WERI-Rb-1 (cell line): Measurements from ENCODE around the gene VWF.

Source experiments
- DNase-seq: peaks from one replicate; pipeline ENCODE4 v3.0.0-alpha.2; 2020
- H3K27ac ChIP-seq: fragments of 250-450 bp; sonication (Bioruptor Pico); 2 replicates; pipeline ENCODE4 v1.5.1; 2020; ENCODE audit warnings: mild to moderate bottlenecking, moderate library complexity
- H3K27me3 ChIP-seq: fragments of 250-450 bp; sonication (Bioruptor Pico); 2 replicates; pipeline ENCODE4 v1.5.1; 2021; ENCODE audit warnings: mild to moderate bottlenecking, low read depth, moderate library complexity; ENCODE audit not compliant: insufficient read depth, severe bottlenecking
- H3K36me3 ChIP-seq: fragments of 250-450 bp; sonication (Bioruptor Pico); 2 replicates; pipeline ENCODE4 v1.5.1; 2020; ENCODE audit warnings: mild to moderate bottlenecking, moderate library complexity
- H3K4me3 ChIP-seq: 2 replicates; pipeline ENCODE4 v1.5.1; 2011; ENCODE audit warnings: low read depth, mild to moderate bottlenecking, control low read depth, low read length
- H3K9me3 ChIP-seq: fragments of 250-450 bp; sonication (Bioruptor Pico); 2 replicates; pipeline ENCODE4 v1.5.1; 2021; ENCODE audit warnings: mild to moderate bottlenecking, moderate library complexity; ENCODE audit not compliant: severe bottlenecking
- CTCF ChIP-seq: IDR thresholded peaks from 2 replicates; pipeline ENCODE4 v1.5.1; 2011; ENCODE audit warnings: low read depth, mild to moderate bottlenecking, control low read depth, inconsistent platforms, low read length

The VWF gene

GRCh38 chr12:6122201-6122600 is 2.3 kb downstream of the VWF start:
- Histone ChIP-seq H3K36me3 (no peaks in the 10 kb centered on the region), H3K4me3 (no peak overlapping the region), H3K27ac (no peak overlapping the region), H3K27me3 (no peaks in the 10 kb centered on the region), H3K9me3 (no peaks in the 10 kb centered on the region)
- TF ChIP-seq CTCF = no peak
- no peak for DNase-seq

GRCh38 chr12:6120796-6121473 is 3.5 kb downstream of the VWF start:
- DNase-seq = no peak
- Histone ChIP-seq H3K27me3 (no peaks in the 10 kb centered on the region), H3K36me3 (no peaks in the 10 kb centered on the region), H3K9me3 (no peaks in the 10 kb centered on the region), H3K27ac (no peak overlapping the region), H3K4me3 (no peak overlapping the region)
- no peak for TF ChIP-seq CTCF

- no peak for DNase-seq
- TF ChIP-seq CTCF = no peak
- no peak overlapping the region for H3K27ac ChIP-seq
Measured at GRCh38 chr12:6118891-6119568, 5.4 kb downstream of the VWF start.

GRCh38 chr12:6116471-6117021 is 7.9 kb downstream of the VWF start:
- Histone ChIP-seq H3K36me3 (no peaks in the 10 kb centered on the region), H3K4me3 (no peak overlapping the region), H3K27ac (no peak overlapping the region), H3K9me3 (no peaks in the 10 kb centered on the region), H3K27me3 (no peaks in the 10 kb centered on the region)
- TF ChIP-seq CTCF = no peak
- DNase-seq = no peak

More at GRCh38 chr12:6118891-6119568, 5.4 kb downstream of the VWF start:
- no peak overlapping the region for H3K4me3 ChIP-seq
- no peaks in the 10 kb centered on the region for H3K27me3 ChIP-seq
- H3K36me3 ChIP-seq = no peaks in the 10 kb centered on the region
- H3K9me3 ChIP-seq = no peaks in the 10 kb centered on the region

GRCh38 chr12:6115389-6115788 is 9.1 kb downstream of the VWF start:
- no peak overlapping the region for H3K27ac ChIP-seq
- no peak for DNase-seq
- H3K4me3 ChIP-seq = no peak overlapping the region
- no peaks in the 10 kb centered on the region for H3K36me3 ChIP-seq
- no peaks in the 10 kb centered on the region for H3K9me3 ChIP-seq
- no peak for TF ChIP-seq CTCF
- H3K27me3 ChIP-seq = no peaks in the 10 kb centered on the region
